Trophoblast cell (in vitro differentiated cells and primary cell): Measurements from ENCODE around the gene NXN.
"Not testable (repeated sequence)": the region's sequence is repeated elsewhere in the genome, so short reads cannot be mapped to it uniquely, and the experiment has no call there.

Experiments
- DNase-seq, 2 donors: peaks; one replicate each; pipeline ENCODE4 v3.0.0-alpha.2; 2016
- H2AFZ ChIP-seq: 2 replicates; pipeline ENCODE4 v1.6.1; 2013; ENCODE audit warnings: low read length, moderate library complexity, mild to moderate bottlenecking; ENCODE audit not compliant: insufficient read depth, poor library complexity
- H2AK5ac ChIP-seq: 2 replicates; pipeline ENCODE4 v1.6.1; 2013; ENCODE audit warnings: mild to moderate bottlenecking, low read length
- H2BK120ac ChIP-seq: 2 replicates; pipeline ENCODE4 v1.6.1; 2013; ENCODE audit warnings: low read length, mild to moderate bottlenecking, moderate library complexity; ENCODE audit not compliant: insufficient read depth, poor library complexity
- H2BK12ac ChIP-seq: 2 replicates; pipeline ENCODE4 v1.6.1; 2013; ENCODE audit warnings: mild to moderate bottlenecking, low read length, moderate library complexity
- H2BK5ac ChIP-seq: 2 replicates; pipeline ENCODE4 v1.6.1; 2013; ENCODE audit warnings: low read length, low read depth, moderate library complexity, mild to moderate bottlenecking; ENCODE audit not compliant: poor library complexity
- H3K14ac ChIP-seq: 2 replicates; pipeline ENCODE4 v1.6.1; 2013; ENCODE audit warnings: mild to moderate bottlenecking, low read length
- H3K18ac ChIP-seq: 2 replicates; pipeline ENCODE4 v1.6.1; 2013; ENCODE audit warnings: mild to moderate bottlenecking, low read length
- H3K23ac ChIP-seq: 2 replicates; pipeline ENCODE4 v1.6.1; 2013; ENCODE audit warnings: low read length
- H3K27ac ChIP-seq: 2 replicates; pipeline ENCODE4 v1.5.1; 2013; ENCODE audit warnings: low read depth, mild to moderate bottlenecking, inconsistent platforms, low read length, moderate library complexity
- H3K27me3 ChIP-seq: 2 replicates; pipeline ENCODE4 v1.6.1; 2013; ENCODE audit warnings: inconsistent platforms, mild to moderate bottlenecking, low read length, moderate library complexity; ENCODE audit not compliant: insufficient read depth
- H3K36me3 ChIP-seq, 2 experiments: 1 replicate in 1 of 2; 2 replicates in 1 of 2; pipeline ENCODE4 v1.6.1; 2013; ENCODE audit warnings: low read length in 2 of 2, mild to moderate bottlenecking in 2 of 2, moderate library complexity in 1 of 2; ENCODE audit not compliant: insufficient read depth in 2 of 2, control insufficient read depth in 1 of 2
- H3K4ac ChIP-seq: 2 replicates; pipeline ENCODE4 v1.6.1; 2013; ENCODE audit warnings: low read depth, mild to moderate bottlenecking, low read length, moderate library complexity
- H3K4me1 ChIP-seq, 2 experiments: 1 replicate in 1 of 2; 2 replicates in 1 of 2; pipeline ENCODE4 v1.6.1; 2013; ENCODE audit warnings: low read length in 2 of 2, mild to moderate bottlenecking in 2 of 2, moderate library complexity in 1 of 2; ENCODE audit not compliant: insufficient read depth in 2 of 2, control insufficient read depth in 1 of 2
- H3K4me2 ChIP-seq: 2 replicates; pipeline ENCODE4 v1.6.1; 2013; ENCODE audit warnings: inconsistent platforms, mild to moderate bottlenecking, low read length, moderate library complexity
- H3K4me3 ChIP-seq: 2 replicates; pipeline ENCODE4 v1.5.1; 2013; ENCODE audit warnings: mild to moderate bottlenecking, low read depth, low read length, inconsistent platforms
- H3K79me1 ChIP-seq: one replicate; pipeline ENCODE4 v1.6.1; 2013; ENCODE audit warnings: low read length
- H3K79me2 ChIP-seq: 2 replicates; pipeline ENCODE4 v1.6.1; 2013; ENCODE audit warnings: low read length, mild to moderate bottlenecking; ENCODE audit not compliant: control insufficient read depth, insufficient read depth, poor library complexity
- H3K9ac ChIP-seq: 2 replicates; pipeline ENCODE4 v1.6.1; 2013; ENCODE audit warnings: mild to moderate bottlenecking, low read length
- H3K9me3 ChIP-seq: 2 replicates; pipeline ENCODE4 v1.6.1; 2013; ENCODE audit warnings: low read depth, mild to moderate bottlenecking, control low read depth, inconsistent platforms, low read length; ENCODE audit not compliant: insufficient read depth
- H4K12ac ChIP-seq: 2 replicates; pipeline ENCODE4 v1.6.1; 2013; ENCODE audit warnings: low read depth, mild to moderate bottlenecking, low read length, moderate library complexity
- H4K8ac ChIP-seq: 2 replicates; pipeline ENCODE4 v1.6.1; 2013; ENCODE audit warnings: low read depth, mild to moderate bottlenecking, low read length, moderate library complexity
- H4K91ac ChIP-seq: one replicate; pipeline ENCODE4 v1.6.1; 2013; ENCODE audit warnings: low read depth, mild to moderate bottlenecking, low read length, moderate library complexity
- WGBS: extraction: QIAGEN DNeasy Blood & Tissue Kit; methylation state at CpG from one replicate; pipeline ENCODE4 v1.1.7; 2013; ENCODE audit warnings: missing lambda C conversion rate; ENCODE audit not compliant: insufficient read length, insufficient coverage; ENCODE audit errors: extremely low coverage; 5-methylcytosine and 5-hydroxymethylcytosine counted together

The NXN gene

GRCh38 chr17:971861-972260, 7.7 kb downstream of the NXN start:
- Histone ChIP-seq H3K4ac (peak overlapping the region; percentile 72), H3K4me1 (peaks cover 11 to 16% of the 10 kb centered on the region in 2 experiments), H3K79me2 (peaks cover 23% of the 10 kb centered on the region)
- not testable (repeated sequence) for DNase-seq, H3K9ac ChIP-seq, H3K4me2 ChIP-seq, H4K91ac ChIP-seq, H2AFZ ChIP-seq, H2BK5ac ChIP-seq, H3K79me1 ChIP-seq, H3K14ac ChIP-seq, H4K8ac ChIP-seq, H3K23ac ChIP-seq, H2AK5ac ChIP-seq, H2BK12ac ChIP-seq, H4K12ac ChIP-seq, H3K27me3 ChIP-seq, H3K27ac ChIP-seq, H3K9me3 ChIP-seq, H2BK120ac ChIP-seq, H3K4me3 ChIP-seq, H3K18ac ChIP-seq, H3K36me3 ChIP-seq
- no CpG with 5 or more reads among the region's 14 CpGs for WGBS

GRCh38 chr17:970364-970763, 9.2 kb downstream of the NXN start:
- H4K91ac ChIP-seq = no peak overlapping the region
- H3K14ac ChIP-seq = no peak overlapping the region
- H2AFZ ChIP-seq = no peak overlapping the region
- no peak overlapping the region for H2BK12ac ChIP-seq
- no peak overlapping the region for H3K4me3 ChIP-seq
- H3K36me3 ChIP-seq = peaks cover under 1 to 2% of the 10 kb centered on the region in 2 experiments
- no peak overlapping the region for H3K18ac ChIP-seq
- H3K23ac ChIP-seq = no peak overlapping the region
- no peaks in the 10 kb centered on the region for H3K27me3 ChIP-seq
- no peak overlapping the region for H2BK120ac ChIP-seq
- H3K79me1 ChIP-seq = no peaks in the 10 kb centered on the region
- no peak overlapping the region for H2BK5ac ChIP-seq
- H3K9me3 ChIP-seq = no peaks in the 10 kb centered on the region
- no peak overlapping the region for H4K8ac ChIP-seq
- H3K4me2 ChIP-seq = no peak overlapping the region
- H3K4me1 ChIP-seq = peaks cover 12 to 13% of the 10 kb centered on the region in 2 experiments
- H4K12ac ChIP-seq = no peak overlapping the region
- H3K4ac ChIP-seq = peak overlapping the region; percentile 18
- no CpG with 5 or more reads among the region's 9 CpGs for WGBS
- DNase-seq = no peak
- H3K9ac ChIP-seq = no peak overlapping the region
- no peak overlapping the region for H3K27ac ChIP-seq
- peaks cover 22% of the 10 kb centered on the region for H3K79me2 ChIP-seq
- H2AK5ac ChIP-seq = no peak overlapping the region

GRCh38 chr17:969811-970355, 9.7 kb downstream of the NXN start:
- Histone ChIP-seq H2BK120ac (no peak overlapping the region), H3K9me3 (no peaks in the 10 kb centered on the region), H3K4me2 (no peak overlapping the region), H3K9ac (no peak overlapping the region), H4K12ac (no peak overlapping the region), H2AFZ (no peak overlapping the region), H3K27ac (no peak overlapping the region), H3K4ac (peak overlapping the region; percentile 18), H2AK5ac (no peak overlapping the region), H3K23ac (no peak overlapping the region), H3K14ac (no peak overlapping the region), H4K91ac (no peak overlapping the region), H3K36me3 (peaks cover 0 to 2% of the 10 kb centered on the region in 2 experiments), H3K4me3 (no peak overlapping the region), H3K79me2 (peaks cover 19% of the 10 kb centered on the region), H3K27me3 (no peaks in the 10 kb centered on the region), H3K4me1 (peaks cover 8 to 13% of the 10 kb centered on the region in 2 experiments), H3K79me1 (no peaks in the 10 kb centered on the region), H2BK12ac (no peak overlapping the region), H4K8ac (no peak overlapping the region), H3K18ac (no peak overlapping the region), H2BK5ac (no peak overlapping the region)
- no peak for DNase-seq
- WGBS = no CpG with 5 or more reads among the region's 18 CpGs

- Histone ChIP-seq H3K14ac (no peak overlapping the region), H3K4me3 (no peak overlapping the region), H3K23ac (no peak overlapping the region), H3K4me1 (peaks cover 7 to 15% of the 10 kb centered on the region in 2 experiments), H4K91ac (no peak overlapping the region), H3K9me3 (no peaks in the 10 kb centered on the region), H3K79me2 (peaks cover 17% of the 10 kb centered on the region), H3K4me2 (no peak overlapping the region), H2AK5ac (no peak overlapping the region), H3K27me3 (no peaks in the 10 kb centered on the region), H3K36me3 (peaks cover 0 to 2% of the 10 kb centered on the region in 2 experiments), H3K4ac (peak overlapping the region; percentile 44), H3K79me1 (no peaks in the 10 kb centered on the region), H3K27ac (no peak overlapping the region), H2AFZ (no peak overlapping the region), H2BK12ac (no peak overlapping the region), H4K8ac (no peak overlapping the region), H2BK120ac (no peak overlapping the region), H2BK5ac (no peak overlapping the region), H4K12ac (no peak overlapping the region), H3K18ac (no peak overlapping the region), H3K9ac (no peak overlapping the region)
- no peak for DNase-seq
- no CpG with 5 or more reads among the region's 24 CpGs for WGBS
Observed at GRCh38 chr17:968812-969730, 10.5 kb downstream of the NXN start.
